Astrocyte (in vitro differentiated cells and primary cell): ENCODE results near the gene CD4. TPM values are rescaled to one million over a fixed set of nuclear protein-coding genes. Genes with fewer than 3 reads are reported as not detected.

ENCODE experiments used
- DNase-seq: peaks from one replicate; pipeline ENCODE4 v3.0.0-alpha.2; 2010; ENCODE audit warnings: low read depth
- FAIRE-seq: peaks from 2 replicates; lab custom pipeline; 2011; peaks lifted over from hg19 to GRCh38; lab: Jason Lieb, UNC
- H2AFZ ChIP-seq: 2 replicates; pipeline ENCODE4 v1.6.0; 2012; ENCODE audit warnings: low read depth, low read length, inconsistent platforms
- H3K27ac ChIP-seq: 2 replicates; pipeline ENCODE4 v1.5.1; 2011; ENCODE audit warnings: low read depth, low read length, inconsistent platforms
- H3K27me3 ChIP-seq: 2 replicates; pipeline ENCODE4 v1.6.0; 2011; ENCODE audit warnings: low read length, inconsistent platforms; ENCODE audit not compliant: insufficient read depth
- H3K36me3 ChIP-seq: 2 replicates; pipeline ENCODE4 v1.5.1; 2011; ENCODE audit warnings: low read length, inconsistent platforms; ENCODE audit not compliant: insufficient read depth
- H3K4me1 ChIP-seq: 2 replicates; pipeline ENCODE4 v1.5.1; 2011; ENCODE audit warnings: low read length, inconsistent platforms; ENCODE audit not compliant: insufficient read depth
- H3K4me2 ChIP-seq: 2 replicates; pipeline ENCODE4 v1.6.0; 2012; ENCODE audit warnings: low read length, inconsistent platforms
- H3K4me3 ChIP-seq: 2 replicates; pipeline ENCODE4 v1.5.1; 2011; ENCODE audit warnings: low read depth, mild to moderate bottlenecking, low read length, inconsistent platforms; ENCODE audit not compliant: insufficient read depth
- H3K79me2 ChIP-seq: 2 replicates; pipeline ENCODE4 v1.6.0; 2012; ENCODE audit warnings: mild to moderate bottlenecking, low read length, inconsistent platforms; ENCODE audit not compliant: insufficient read depth
- H3K9ac ChIP-seq: 2 replicates; pipeline ENCODE4 v1.6.0; 2012; ENCODE audit warnings: mild to moderate bottlenecking, low read length, inconsistent platforms
- H3K9me3 ChIP-seq: 2 replicates; pipeline ENCODE4 v1.5.1; 2012; ENCODE audit warnings: low read depth, mild to moderate bottlenecking, low read length, inconsistent platforms; ENCODE audit not compliant: insufficient read depth
- H4K20me1 ChIP-seq: 2 replicates; pipeline ENCODE4 v1.6.0; 2012; ENCODE audit warnings: low read length, inconsistent platforms; ENCODE audit not compliant: insufficient read depth
- H3K27ac Mint-ChIP-seq: one replicate; pipeline ENCODE4 v1.8.0; 2021; ENCODE audit warnings: mild to moderate bottlenecking, mixed read lengths; ENCODE audit not compliant: unreplicated experiment
- H3K27me3 Mint-ChIP-seq: one replicate; pipeline ENCODE4 v1.8.0; 2021; ENCODE audit warnings: low read depth, mixed read lengths; ENCODE audit not compliant: unreplicated experiment
- H3K36me3 Mint-ChIP-seq: one replicate; pipeline ENCODE4 v1.8.0; 2021; ENCODE audit warnings: low read depth, mixed read lengths; ENCODE audit not compliant: unreplicated experiment
- H3K4me1 Mint-ChIP-seq: one replicate; pipeline ENCODE4 v1.8.0; 2021; ENCODE audit warnings: low read depth, mixed read lengths; ENCODE audit not compliant: unreplicated experiment
- H3K4me3 Mint-ChIP-seq: one replicate; pipeline ENCODE4 v1.8.0; 2021; ENCODE audit warnings: mild to moderate bottlenecking, moderate library complexity, mixed read lengths; ENCODE audit not compliant: unreplicated experiment
- H3K9me3 Mint-ChIP-seq: one replicate; pipeline ENCODE4 v1.8.0; 2021; ENCODE audit warnings: mild to moderate bottlenecking, mixed read lengths; ENCODE audit not compliant: unreplicated experiment
- EZH2 ChIP-seq: IDR thresholded peaks from 2 replicates; pipeline ENCODE4 v1.6.1; 2012; ENCODE audit warnings: mild to moderate bottlenecking, low read length, inconsistent platforms; ENCODE audit not compliant: insufficient read depth
- total RNA-seq: library from RNA; stranded (reverse); gene quantifications from 2 replicates; pipeline ENCODE4 v1.2.1, GENCODE V29; 2021
- TF ChIP-seq, protein P1 (sequence below): IDR thresholded peaks from 2 replicates; pipeline ENCODE4 v1.5.1; 2011; ENCODE audit warnings: low read depth, mild to moderate bottlenecking, inconsistent platforms, low read length, moderate library complexity; ENCODE audit not compliant: insufficient read depth

The CD4 gene
- total RNA-seq, 1 donor from 2014 or later, result 0.54 TPM

DNA sequence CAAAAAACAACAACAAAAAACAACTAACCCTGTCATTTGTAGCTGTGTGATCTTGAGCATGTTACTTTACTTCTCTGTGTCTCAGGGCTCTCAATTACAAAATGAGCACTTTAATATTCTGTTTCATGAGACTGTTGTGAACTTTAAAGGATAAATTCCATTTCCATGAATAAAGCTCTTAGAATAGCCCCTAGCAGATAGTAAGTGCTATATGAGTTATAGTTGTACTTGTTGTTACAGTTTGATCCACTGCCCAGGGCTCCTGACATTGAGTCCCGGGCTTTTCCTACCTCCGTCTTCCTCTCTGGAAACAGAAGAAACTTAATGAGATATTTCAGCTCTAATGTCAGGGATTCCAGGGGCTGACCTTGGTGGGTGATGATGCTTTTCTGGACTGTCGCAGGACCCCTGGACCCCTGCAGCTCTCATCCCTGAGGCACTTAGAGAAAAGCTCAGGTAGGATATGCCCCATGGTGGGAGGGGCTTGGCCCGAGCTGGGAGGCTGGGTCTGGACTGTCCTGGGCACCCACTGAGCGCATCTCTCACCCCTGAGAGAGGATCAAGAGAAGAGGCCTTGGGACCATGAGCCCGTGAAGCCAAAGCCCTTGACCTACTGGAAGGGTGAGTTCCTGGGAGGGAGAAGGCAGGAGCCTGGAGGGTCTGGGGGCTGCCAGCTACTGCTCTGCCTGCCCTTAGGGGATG lies 44.0 kb downstream of the CD4 start:
- Histone ChIP-seq H3K79me2 (peaks cover 24% of the 10 kb centered on the region), H3K27me3 (no peaks in the 10 kb centered on the region), H4K20me1 (peaks cover 24% of the 10 kb centered on the region), H3K27ac (no peak overlapping the region), H3K4me2 (no peak overlapping the region), H3K4me3 (no peak overlapping the region), H2AFZ (no peak overlapping the region), H3K9me3 (no peaks in the 10 kb centered on the region), H3K9ac (no peak overlapping the region), H3K36me3 (peaks cover 30% of the 10 kb centered on the region), H3K4me1 (peaks cover 6% of the 10 kb centered on the region)
- Mint-ChIP-seq H3K4me3 (no peak overlapping the region), H3K27ac (no peak overlapping the region), H3K27me3 (no peaks in the 10 kb centered on the region), H3K9me3 (no peaks in the 10 kb centered on the region), H3K36me3 (peaks cover 6% of the 10 kb centered on the region), H3K4me1 (no peaks in the 10 kb centered on the region)
- no peak for TF ChIP-seq EZH2
- TF ChIP-seq, protein P1, sequence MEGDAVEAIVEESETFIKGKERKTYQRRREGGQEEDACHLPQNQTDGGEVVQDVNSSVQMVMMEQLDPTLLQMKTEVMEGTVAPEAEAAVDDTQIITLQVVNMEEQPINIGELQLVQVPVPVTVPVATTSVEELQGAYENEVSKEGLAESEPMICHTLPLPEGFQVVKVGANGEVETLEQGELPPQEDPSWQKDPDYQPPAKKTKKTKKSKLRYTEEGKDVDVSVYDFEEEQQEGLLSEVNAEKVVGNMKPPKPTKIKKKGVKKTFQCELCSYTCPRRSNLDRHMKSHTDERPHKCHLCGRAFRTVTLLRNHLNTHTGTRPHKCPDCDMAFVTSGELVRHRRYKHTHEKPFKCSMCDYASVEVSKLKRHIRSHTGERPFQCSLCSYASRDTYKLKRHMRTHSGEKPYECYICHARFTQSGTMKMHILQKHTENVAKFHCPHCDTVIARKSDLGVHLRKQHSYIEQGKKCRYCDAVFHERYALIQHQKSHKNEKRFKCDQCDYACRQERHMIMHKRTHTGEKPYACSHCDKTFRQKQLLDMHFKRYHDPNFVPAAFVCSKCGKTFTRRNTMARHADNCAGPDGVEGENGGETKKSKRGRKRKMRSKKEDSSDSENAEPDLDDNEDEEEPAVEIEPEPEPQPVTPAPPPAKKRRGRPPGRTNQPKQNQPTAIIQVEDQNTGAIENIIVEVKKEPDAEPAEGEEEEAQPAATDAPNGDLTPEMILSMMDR, result no peak
- no peak for FAIRE-seq
- no peak for DNase-seq

DNA sequence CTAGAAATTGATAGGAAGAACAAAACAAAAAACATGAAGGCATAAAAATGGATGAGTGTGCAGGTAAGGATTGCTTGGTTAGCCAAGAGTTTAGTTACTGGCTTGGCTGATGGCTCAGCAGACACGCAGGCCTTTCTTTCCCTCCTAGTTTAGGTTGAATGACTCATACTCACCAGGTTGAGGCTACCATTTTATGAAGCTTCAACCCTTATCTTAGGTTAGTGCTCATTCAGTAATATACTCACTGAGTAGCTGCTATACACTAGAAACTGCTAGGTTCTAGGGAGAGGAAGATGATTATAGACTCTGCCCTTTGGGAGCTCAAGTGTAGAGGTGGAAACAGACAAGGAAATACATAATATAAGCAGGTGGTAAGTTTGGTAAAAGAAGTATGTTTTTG lies 44.9 kb downstream of the CD4 start:
- H3K4me1 ChIP-seq, result peaks cover 6% of the 10 kb centered on the region
- no peak for FAIRE-seq
- H4K20me1 ChIP-seq, result peaks cover 27% of the 10 kb centered on the region
- H3K9ac ChIP-seq, result no peak overlapping the region
- no peak overlapping the region for H3K4me3 Mint-ChIP-seq
- H2AFZ ChIP-seq, result no peak overlapping the region
- H3K36me3 Mint-ChIP-seq, result peaks cover 10% of the 10 kb centered on the region
- H3K4me2 ChIP-seq, result no peak overlapping the region
- no peaks in the 10 kb centered on the region for H3K9me3 Mint-ChIP-seq
- DNase-seq, result no peak
- H3K79me2 ChIP-seq, result peaks cover 16% of the 10 kb centered on the region
- no peak overlapping the region for H3K27ac ChIP-seq
- H3K4me1 Mint-ChIP-seq, result no peaks in the 10 kb centered on the region
- H3K36me3 ChIP-seq, result peaks cover 35% of the 10 kb centered on the region
- no peaks in the 10 kb centered on the region for H3K27me3 Mint-ChIP-seq
- TF ChIP-seq, protein P1, result no peak
- TF ChIP-seq EZH2, result no peak
- no peak overlapping the region for H3K27ac Mint-ChIP-seq
- H3K4me3 ChIP-seq, result no peak overlapping the region
- H3K27me3 ChIP-seq, result no peaks in the 10 kb centered on the region
- H3K9me3 ChIP-seq, result no peaks in the 10 kb centered on the region

DNA sequence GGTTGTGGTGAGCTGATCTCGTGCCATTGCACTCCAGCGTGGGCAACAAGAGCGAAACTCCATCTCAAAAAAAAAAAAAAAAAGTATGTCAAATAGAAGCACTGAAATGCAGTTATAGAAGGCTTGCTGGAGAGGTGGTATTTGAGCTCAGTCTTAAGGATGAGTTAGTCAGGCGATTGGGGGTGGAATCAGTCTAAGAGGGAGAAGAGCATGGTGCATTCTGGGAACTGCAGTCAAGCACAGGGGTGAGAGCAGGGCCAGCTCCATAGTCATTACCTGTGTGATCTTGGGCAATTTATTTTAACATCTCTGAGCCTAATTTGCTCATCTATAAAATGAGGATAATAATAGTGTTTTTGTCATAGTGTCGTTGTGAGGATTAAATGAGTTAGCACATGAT lies 45.5 kb downstream of the CD4 start:
- no peak overlapping the region for H3K27ac ChIP-seq
- Mint-ChIP-seq H3K36me3 (peaks cover 10% of the 10 kb centered on the region), H3K4me3 (no peak overlapping the region), H3K9me3 (no peaks in the 10 kb centered on the region), H3K4me1 (no peaks in the 10 kb centered on the region), H3K27me3 (no peaks in the 10 kb centered on the region), H3K27ac (no peak overlapping the region)
- H2AFZ ChIP-seq, result no peak overlapping the region
- TF ChIP-seq, protein P1, result no peak
- TF ChIP-seq EZH2, result no peak
- H3K4me2 ChIP-seq, result no peak overlapping the region
- peaks cover 27% of the 10 kb centered on the region for H4K20me1 ChIP-seq
- H3K79me2 ChIP-seq, result peaks cover 10% of the 10 kb centered on the region
- peaks cover 37% of the 10 kb centered on the region for H3K36me3 ChIP-seq
- no peak overlapping the region for H3K4me3 ChIP-seq
- DNase-seq, result no peak
- no peak for FAIRE-seq
- peaks cover 4% of the 10 kb centered on the region for H3K4me1 ChIP-seq
- H3K9me3 ChIP-seq, result no peaks in the 10 kb centered on the region
- H3K9ac ChIP-seq, result no peak overlapping the region
- no peaks in the 10 kb centered on the region for H3K27me3 ChIP-seq
